Gastroesophageal sphincter (tissue), 3 donors: Measurements from ENCODE around the gene TIGD7.

Experiments
- CTCF ChIP-seq, 4 experiments: fragments of 200-600 bp in 2 of 4; fragments of 450-650 bp in 2 of 4; sonication (generic) in 1 of 4; IDR thresholded peaks; one replicate each; pipeline ENCODE4 v1.5.1; 2017 to 2019; ENCODE audit warnings: antibody characterized with exemption in 4 of 4, mild to moderate bottlenecking in 2 of 4, moderate library complexity in 2 of 4
- EP300 ChIP-seq: sonication (generic); formaldehyde crosslinking; IDR thresholded peaks from one replicate; pipeline ENCODE4 v1.6.1; 2017; ENCODE audit warnings: antibody characterized with exemption, mild to moderate bottlenecking
- POLR2A ChIP-seq, 2 donors: fragments of 450-650 bp; IDR thresholded peaks; one replicate each; pipeline ENCODE4 v1.6.1; 2017; ENCODE audit warnings: antibody characterized with exemption in 2 of 2, mild to moderate bottlenecking in 2 of 2, moderate library complexity in 1 of 2
- POLR2AphosphoS5 ChIP-seq: sonication (generic); formaldehyde crosslinking; IDR thresholded peaks from one replicate; pipeline ENCODE4 v1.6.1; 2017; ENCODE audit warnings: antibody characterized with exemption

DNA sequence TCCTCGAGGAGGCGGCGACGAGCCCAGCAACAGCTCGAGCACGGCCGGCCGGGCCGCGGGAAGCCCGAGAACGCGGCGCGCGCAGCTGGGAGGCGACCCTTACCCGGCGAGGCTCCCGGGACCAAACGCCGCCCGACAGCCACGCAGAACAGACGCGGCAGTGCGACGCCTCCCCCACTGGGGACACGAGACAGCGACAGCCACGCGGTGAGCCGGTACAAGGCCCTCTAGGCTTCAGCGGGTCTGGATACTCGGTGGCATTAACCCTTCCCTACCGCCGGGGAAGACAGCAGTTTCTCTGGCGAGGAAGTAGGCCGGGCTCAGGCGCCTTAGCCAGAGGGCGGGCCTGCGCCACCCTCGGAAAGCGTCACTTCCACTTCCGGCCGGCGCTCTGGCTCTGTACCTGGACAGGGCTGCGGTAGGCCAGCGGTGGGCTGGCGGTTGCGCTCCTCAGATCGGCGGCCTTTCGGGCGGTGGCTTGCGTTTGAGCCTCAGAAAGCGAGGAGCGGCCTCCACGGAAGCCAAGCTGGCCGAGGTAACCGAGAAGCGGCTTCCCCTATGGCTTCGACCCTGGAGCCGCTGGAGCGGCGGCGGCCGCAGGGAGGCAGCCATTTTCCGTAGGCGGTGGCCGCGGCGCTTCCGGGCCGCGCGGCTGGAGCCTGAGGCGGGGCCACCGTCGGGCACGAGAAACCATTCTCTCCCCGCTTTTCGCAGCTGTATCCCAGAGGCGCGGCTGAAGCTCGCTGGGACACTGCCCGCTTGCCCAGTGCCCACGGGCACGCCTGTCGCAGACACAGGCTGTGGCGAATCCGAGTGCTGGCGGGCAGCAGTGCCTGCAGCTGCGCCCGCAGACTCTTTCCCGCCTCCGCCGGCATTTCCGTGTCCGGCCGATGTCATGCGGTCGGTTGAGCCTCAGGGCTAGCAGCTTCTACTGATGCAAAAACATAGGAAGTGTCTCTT is at the start of gene TIGD7, which contains the start of gene ZNF75A:
- TF ChIP-seq CTCF (IDR thresholded peaks at IDR 0.05): peak in 3 of 4 experiments; percentile 16 to 52 (median 46)
- TF ChIP-seq EP300: no peak
- TF ChIP-seq POLR2A (IDR thresholded peaks at IDR 0.05): peak; percentile 81 to 82
- peak; percentile 93 for TF ChIP-seq POLR2AphosphoS5
